ENCODE data around the gene DIS3L.
"Not testable (repeated sequence)": the region's sequence is repeated elsewhere in the genome, so short reads cannot be mapped to it uniquely, and the experiment has no call there.

The DIS3L gene

DNA sequence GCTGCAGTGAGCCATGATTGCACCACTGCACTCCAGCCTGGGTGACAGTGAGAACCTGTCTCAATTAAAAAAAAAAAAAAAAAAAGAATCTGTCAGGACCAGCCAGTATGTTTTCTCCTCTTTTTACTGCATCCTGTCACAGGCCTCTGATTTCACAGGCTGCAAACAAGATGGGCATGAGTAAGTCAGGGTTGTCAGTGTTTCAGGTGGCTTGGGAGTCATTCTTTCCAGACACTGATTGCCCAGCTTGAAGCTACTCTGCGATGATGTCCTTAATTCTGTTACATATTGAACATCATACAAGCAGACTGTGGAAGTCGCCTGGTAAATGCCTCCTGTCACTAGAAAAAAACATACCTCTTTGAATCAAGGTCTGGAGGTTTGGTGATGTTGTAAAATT, 18.8 kb downstream of the DIS3L start:
- no peak for DNase-seq

DNA sequence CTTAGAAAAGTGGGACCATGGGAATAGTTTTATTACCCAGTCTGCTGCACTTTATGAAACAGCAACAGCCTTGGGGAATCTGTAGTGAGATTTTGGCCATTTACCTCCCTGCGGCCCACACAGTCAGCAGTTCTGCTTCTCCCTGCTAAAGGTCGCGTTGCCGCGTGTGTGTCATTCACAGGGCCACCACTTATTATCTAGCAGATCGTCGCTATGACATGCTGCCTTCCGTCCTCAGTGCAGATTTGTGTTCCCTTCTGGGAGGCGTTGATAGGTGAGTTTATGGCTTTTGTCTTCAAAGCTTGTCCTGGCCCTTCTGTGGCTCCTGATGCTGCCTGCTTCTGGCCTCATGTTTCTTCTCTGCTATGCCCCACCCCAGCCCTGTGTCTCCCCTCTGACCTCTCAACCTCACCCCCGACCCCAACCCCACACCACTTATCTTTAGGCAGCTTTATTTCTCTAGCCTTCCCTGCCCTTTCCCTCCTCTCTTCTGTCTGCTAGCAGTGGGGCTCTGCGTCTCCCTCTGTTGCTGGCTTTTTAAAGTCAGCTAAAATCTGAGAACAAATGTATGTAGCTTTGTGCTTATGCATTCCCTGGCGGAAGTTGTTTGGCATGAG, 30.1 kb downstream of the DIS3L start:
- DNase-seq, result no peak

DNA sequence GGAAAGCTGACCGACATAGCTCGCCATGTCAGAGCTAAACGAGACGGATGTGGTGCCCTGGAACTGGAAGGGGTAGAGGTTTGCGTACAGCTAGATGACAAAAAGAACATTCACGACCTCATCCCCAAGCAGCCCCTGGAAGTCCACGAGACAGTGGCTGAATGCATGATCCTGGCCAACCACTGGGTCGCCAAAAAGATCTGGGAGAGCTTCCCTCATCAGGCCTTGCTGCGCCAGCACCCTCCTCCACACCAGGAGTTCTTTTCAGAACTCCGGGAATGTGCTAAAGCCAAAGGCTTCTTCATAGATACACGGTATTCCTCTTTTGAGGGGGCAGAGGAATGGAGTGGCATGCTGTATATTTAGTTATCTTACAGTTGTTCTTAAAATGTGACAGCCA, 32.7 kb downstream of the DIS3L start:
- no peak for DNase-seq

DNA sequence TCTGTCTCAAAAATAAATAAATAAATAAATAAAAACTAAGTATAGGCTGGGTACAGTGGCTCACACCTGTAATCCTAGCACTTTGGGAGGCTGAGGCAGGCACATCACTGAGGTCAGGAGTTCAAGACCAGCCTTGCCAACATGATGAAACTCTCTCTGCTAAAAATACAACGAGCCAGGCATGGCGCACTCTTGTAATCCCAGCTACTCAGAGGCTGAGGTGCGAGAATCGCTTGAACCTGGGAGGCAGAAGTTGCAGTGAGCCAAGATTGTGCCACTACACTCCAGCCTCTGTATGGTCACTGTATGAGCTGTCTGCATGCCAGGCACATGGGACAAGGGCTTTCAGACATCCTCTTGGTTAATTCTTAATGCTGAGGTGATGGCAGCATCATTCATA, 34.4 kb downstream of the DIS3L start:
- no peak for DNase-seq

DNA sequence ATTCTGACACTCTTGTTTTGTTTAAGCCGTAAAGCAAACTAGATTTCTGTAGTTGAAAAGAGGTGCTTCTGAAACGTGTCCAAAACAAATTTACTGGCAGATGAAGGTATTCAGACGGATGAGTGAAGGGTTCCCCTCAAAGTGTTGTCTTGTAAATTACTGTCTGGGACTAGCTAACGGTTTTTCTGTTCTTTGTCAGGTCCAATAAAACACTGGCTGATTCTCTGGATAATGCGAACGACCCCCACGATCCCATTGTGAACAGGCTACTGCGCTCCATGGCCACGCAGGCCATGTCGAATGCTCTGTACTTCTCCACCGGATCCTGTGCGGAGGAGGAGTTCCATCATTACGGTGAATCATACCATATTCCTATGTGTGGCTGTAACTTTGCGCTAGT, 35.4 kb downstream of the DIS3L start:
- no peak for DNase-seq

DNA sequence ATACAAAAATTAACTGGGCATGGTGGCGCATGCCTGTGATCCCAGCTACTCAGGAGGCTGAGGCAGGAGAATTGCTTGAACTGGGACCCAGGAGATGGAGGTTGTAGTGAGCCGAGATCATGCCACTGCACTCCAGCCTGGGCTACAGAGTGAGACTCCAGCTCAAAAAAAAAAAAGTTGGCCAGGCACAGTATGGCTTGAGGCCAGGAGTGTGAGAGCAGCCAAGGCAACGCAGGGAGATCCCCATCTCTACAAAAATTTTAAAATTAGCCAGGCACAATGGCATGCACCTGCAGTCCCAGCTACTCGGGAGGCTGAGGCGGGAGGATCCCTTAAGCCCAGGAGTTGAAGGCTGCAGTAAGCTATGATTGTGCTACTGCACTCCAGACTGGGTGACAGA, 55.2 kb downstream of the DIS3L start:
- DNase-seq, result not testable (repeated sequence)

DNA sequence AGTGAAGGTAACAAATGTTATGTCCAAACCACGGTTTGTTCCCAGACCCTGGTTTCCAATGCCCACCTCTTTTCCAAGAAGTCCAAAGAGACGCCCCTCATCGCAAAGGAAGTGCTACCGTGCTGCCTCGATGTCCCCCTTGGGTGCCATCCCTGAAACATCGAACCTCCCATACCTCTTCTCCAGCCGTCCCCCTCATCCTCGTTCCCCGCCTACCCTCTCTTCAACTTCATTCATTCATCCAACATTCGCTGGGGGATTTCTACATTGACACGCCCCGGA, 62.6 kb downstream of the DIS3L start:
- DNase-seq, result no peak

DNA sequence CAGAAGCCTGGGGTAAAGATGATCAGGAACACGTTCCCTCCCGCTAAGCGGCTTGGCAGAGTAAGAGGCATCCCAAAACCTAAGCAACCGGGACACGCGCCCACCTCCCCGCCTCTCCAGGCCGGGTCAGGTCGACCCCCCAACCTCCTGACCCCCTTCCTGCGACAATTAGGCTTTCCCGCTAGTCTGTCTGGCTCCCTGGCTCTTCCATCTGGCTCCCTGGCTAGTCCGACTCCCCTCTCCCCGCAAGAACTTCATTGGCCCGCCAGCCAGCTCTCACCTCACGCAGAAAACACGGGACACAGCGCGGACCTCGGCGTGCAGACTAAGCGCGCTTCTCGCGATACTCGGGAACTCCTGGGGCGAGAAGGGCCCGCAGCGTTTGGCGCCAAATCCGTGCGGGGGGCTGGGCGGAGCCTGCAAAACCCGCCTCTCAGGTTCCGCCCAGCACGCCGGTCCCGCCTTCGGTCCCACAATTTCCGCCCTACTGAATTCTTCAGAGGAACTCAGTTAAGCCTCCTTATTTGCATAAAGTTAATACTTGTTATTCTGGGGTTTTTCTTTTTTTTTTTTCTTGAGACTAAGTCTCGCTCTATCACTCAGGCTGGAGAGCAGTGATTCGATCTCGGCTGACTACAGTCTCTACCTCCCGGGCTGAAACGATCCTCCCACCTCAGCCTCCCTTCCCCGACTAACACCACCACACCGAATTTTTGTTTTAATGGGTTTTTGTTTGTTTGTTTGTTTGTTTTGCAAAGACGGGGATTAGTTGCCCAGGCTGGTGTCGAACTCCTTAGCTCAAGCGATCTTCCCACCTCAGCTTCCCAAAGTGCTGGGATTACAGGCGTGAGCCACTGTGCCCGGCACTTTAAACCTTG, 63.2 kb downstream of the DIS3L start, which contains the start of gene TIPIN:
Gene TIPIN (minus strand): TSS at position 327 of the 878 bp plus-strand sequence. CDS start 3,738 bp downstream, outside the sequence.
- DNase-seq, result peak; percentile 92 to 96 (median 94)

DNA sequence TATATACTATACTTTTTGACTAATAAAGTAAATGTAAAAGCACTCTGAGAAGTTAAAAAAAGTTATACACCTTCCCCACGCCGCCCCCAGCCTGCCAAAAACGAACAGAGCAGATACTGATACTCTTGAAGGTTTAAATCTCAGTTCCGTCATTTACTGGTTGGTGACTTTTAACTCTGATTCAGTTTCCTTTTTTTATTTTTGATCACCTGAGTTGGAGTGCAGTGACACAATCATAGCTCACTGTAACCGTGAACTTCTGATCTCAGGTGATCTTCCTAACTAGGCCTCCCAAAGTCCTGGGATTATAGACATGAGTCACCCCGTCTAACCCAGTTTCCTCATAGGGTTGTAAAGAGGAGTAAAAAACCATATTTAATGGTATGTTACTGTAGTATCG, 66.4 kb downstream of the DIS3L start:
- DNase-seq, result no peak

DNA sequence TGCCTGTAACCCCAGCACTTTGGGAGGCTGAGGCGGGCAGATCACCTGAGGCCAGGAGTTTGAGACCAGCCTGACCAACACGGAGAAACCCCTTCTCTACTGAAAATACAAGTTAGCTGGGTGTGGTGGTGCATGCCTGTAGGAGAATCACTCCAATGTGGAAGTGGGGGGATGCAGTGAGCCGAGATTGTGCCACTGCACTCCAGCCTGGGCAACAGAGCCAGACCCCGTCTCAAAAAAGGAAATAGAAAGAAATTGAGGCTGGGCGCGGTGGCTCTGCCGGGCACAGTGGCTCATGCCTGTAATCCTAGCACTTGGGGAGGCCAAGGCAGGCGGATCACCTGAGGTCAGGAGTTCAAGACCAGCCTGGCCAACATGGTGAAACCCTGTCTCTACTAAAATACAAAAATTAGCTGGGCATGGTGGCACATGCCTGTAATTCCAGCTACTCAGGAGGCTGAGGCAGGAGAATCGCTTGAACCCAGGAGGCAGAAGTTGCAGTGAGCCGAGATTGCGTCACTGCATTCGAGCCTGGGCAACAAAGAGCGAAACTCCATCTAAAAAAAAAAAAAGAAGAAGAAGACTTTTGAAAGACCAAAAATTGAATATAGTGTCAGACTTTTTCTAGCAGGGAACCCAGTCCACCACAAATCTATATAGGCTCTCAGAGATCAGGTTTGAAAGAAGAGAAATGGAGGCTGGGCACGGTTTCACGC, 68.5 kb downstream of the DIS3L start:
- DNase-seq, result not testable (repeated sequence)

DNA sequence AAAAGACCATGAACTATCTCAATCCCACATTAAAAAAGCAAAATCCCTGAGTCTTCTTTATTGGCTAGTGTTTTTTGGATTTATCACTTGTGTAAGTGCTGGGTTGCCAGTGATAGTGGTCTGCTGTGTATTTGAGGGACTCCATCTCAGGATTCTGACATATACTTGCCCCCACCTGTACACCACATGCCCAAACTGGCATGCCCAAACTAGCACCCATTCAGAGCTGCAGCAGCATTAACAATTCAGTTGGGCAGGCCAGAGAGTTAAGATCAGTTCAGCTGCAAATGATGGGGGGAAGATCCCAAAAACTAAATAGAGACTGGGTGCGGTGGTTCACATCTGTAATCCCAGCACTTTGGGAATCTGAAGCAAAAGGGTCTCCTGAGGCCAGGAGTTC, 69.4 kb downstream of the DIS3L start:
- no peak for DNase-seq

DNA sequence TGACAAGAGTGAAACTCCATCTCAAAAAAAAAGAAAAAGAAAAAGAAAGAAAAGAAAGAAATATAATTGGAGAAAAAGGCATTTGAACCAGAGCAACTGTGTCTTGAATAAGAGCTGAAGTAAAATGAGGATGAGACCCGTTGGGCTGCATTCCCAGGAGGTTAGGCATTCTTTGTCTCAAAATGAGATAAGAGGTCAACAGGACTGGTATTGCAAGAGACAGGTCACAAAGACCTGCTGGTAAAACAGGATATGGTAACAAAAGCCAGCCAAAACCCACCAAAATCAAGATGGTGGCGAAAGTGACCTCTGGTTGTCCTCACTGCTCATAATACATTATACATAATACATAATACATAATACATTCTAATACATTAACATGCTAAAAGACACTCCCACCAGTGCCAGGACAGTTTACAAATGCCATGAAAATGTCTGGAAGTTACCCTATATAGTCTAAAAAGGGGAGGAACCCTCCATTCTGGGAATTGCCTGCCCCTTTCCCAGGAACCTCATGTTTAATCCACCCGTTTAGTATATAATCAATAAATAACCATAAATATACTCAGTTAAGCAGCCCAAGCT, 71.7 kb downstream of the DIS3L start:
- no peak for DNase-seq

DNA sequence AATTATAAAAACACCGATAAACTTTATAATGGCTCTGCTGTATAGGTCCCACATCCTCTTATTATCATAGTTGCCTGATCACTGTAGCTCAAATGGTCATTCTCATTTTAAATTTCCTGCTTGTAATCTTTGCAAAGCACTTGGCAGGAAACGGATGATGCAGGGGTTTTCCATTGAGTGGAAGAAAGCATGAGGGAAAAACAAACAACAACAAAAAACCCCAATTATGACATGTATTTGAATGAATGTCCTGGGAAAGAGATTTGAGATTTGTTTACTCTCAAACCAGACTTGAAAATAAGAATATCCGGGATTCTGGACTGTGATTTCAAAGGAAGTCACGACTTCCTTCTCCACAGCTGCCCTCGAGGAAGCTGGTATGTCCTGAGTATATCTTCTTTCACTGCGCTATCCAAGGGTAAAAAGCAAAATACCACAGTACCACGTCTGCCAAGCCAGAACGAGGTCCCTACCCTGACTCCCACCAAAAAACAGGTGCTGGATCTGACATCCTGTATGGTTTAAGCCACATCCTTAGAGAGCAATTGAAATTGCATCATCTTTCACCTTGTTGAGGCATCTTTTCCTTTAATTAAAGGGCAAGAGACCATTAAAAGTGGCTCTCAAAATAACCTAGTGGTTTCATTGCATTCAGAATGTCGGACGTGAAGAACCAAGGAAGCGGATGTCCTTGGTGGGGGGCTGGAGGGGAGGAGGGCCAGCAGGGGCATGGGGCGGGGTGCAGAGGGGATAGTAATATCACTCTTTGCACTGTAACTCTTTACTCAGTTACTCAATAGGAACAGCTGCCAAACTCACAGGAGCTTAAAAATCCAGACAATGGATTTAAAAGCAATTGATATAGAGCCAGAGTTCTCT, 76.6 kb downstream of the DIS3L start:
- peak in 1 of 6 experiments; percentile 7 for DNase-seq

DNA sequence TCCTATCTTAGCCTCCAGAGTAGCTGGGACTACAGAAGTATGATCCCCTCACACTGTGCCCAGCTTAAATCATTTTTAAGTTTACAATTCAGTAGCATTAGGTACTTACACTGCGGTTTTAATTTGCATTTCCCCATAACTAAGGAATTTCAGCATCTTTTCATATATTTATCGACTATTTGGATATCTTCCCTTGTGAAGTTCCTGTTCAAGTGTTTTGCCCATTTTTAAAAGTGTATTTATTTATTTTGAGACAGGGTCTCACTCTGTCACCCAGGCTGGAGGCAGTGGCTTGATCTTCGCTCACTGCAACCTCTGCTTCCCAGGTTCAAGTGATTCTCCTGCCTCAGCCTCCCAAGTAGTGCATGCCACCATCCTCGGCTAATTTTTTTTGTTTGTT, 80.8 kb downstream of the DIS3L start:
- DNase-seq, result no peak

DNA sequence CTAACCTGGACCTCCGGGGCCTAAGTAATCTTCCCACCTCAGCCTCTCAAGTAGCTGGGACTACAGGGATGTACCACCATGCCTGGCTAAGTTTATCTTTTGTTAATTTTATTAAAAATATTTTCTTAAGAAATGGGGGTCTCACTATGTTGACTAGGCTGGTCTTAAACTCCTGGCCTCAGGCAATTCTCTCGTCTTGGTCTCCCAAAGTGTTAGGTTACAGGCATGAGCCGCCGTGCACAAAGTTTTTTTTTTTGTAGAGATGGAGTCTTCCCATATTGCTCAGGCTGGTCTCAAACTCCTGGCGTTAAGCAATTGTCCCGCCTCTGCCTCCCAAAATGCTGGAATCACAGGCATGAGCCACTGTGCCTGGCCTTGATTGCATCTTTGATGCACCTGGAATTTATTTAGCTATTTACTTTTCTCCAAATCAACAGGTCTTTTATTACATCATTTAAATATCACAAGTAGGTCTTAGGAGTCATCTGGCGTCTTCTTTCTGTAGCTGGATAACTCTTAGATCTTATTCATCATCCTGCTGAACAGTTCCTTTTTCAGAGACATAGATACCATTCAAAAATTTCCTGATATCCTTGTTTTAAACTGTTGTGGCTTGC, 85.6 kb downstream of the DIS3L start:
- DNase-seq, result no peak

DNA sequence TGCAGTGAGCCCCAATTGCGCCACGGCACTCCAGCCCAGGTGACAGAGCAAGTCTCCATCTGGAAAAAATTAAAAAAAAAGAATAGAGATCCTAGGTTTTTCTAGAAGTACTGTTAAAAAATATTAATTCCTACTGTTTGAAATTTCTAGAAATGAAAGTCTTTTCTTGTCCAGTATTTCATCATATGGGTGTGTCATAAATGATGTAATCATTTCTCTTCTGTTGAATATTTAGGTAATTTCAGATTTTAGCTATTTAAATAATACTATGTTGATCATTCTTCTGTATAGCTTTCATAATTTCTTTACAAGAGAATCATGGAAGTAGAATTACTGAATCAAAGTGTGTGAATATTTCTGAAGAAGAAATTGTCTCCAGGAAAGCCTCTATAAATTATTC, 88.0 kb downstream of the DIS3L start:
- DNase-seq, result not testable (repeated sequence)
